Measurements from ENCODE around the gene ZNF311.

- TF ChIP-seq FOXP2 (optimal IDR thresholded peaks at IDR 0.05; ENCODE audit: control extremely low read depth, extremely low read length, insufficient read depth) (no peak), POLR2AphosphoS5 (IDR thresholded peaks at IDR 0.05; ENCODE audit: borderline replicate concordance, low read depth, low read length) (no peak), EZH2 (IDR thresholded peaks at IDR 0.05) (no peak)
Measured at GRCh38 chr6:28976677-28977076, 28.4 kb downstream of the ZNF311 start.

Measured in SK-N-MC (cell line).